Progenitor cell of endocrine pancreas (in vitro differentiated cells): ENCODE data around the gene MYO1G. TPM values are rescaled to one million over a fixed set of nuclear protein-coding genes. Genes with fewer than 3 reads are reported as not detected.
A peak's percentile ranks its signal among the peaks of the same experiment; 100 is the strongest.

Experiments used
- DNase-seq: peaks from one replicate; pipeline ENCODE4 v3.0.0; 2021; ENCODE audit warnings: low spot score; ENCODE audit not compliant: unreplicated experiment
- H3K27ac Mint-ChIP-seq: 2 replicates; pipeline ENCODE4 v1.8.0; 2021; ENCODE audit warnings: mild to moderate bottlenecking, moderate library complexity, mixed read lengths
- H3K27me3 Mint-ChIP-seq: 2 replicates; pipeline ENCODE4 v1.8.0; 2021; ENCODE audit warnings: mixed read lengths
- H3K36me3 Mint-ChIP-seq: 2 replicates; pipeline ENCODE4 v1.8.0; 2022; ENCODE audit warnings: mixed read lengths; ENCODE audit not compliant: insufficient read depth
- H3K4me1 Mint-ChIP-seq: 2 replicates; pipeline ENCODE4 v1.8.0; 2021; ENCODE audit warnings: low read depth, mixed read lengths
- H3K4me3 Mint-ChIP-seq: 2 replicates; pipeline ENCODE4 v1.8.0; 2021; ENCODE audit warnings: low read depth, mild to moderate bottlenecking, moderate library complexity, mixed read lengths
- H3K9me3 Mint-ChIP-seq: 2 replicates; pipeline ENCODE4 v1.8.0; 2021; ENCODE audit warnings: low read depth, mixed read lengths
- total RNA-seq: library from RNA; stranded (reverse); gene quantifications from 2 replicates; pipeline ENCODE4 v1.2.1, GENCODE V29; 2021
- TF ChIP-seq, protein P1 (sequence below): fragments of 200-600 bp; sonication (generic); IDR thresholded peaks from one replicate; pipeline ENCODE4 v1.5.0; 2021; ENCODE audit warnings: antibody characterized with exemption, mild to moderate bottlenecking; ENCODE audit not compliant: unreplicated experiment

The MYO1G gene
- total RNA-seq, 1 donor from 2014 or later: 0.67 TPM

DNA sequence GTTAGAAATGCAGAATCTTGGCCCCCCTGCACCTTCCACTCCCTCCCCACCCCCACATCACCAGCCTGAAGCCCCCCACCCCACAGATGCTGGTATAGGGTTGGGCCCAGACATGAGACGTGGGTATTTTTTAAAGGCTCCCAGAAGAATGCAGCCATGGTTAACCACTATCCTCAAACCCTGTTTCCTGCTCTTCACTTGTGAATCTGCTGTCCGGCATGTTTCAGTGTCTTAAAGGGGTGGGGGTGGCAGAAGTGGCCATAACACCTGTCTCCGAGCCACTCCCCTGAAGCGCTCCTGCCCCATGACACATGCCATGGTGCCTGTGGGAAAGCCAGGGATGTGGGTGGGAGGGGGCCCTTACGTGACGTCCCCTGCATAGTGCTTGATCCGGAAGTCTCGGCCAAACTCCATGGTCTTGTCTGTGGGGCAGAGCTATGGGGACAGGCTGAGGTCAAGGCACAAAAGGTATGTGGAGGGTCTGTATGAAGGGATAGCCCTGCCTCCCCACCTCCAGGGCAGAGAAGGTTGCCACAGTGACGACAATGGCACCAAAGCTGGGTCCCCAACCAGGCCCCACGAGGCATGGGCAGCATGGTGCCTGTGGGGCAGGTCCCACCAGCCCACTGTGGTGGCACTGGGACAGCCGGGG lies 9.6 kb downstream of the MYO1G start:
- H3K4me3 Mint-ChIP-seq: no peak overlapping the region
- H3K27me3 Mint-ChIP-seq: no peaks in the 10 kb centered on the region
- no peak overlapping the region for H3K27ac Mint-ChIP-seq
- TF ChIP-seq, protein P1, sequence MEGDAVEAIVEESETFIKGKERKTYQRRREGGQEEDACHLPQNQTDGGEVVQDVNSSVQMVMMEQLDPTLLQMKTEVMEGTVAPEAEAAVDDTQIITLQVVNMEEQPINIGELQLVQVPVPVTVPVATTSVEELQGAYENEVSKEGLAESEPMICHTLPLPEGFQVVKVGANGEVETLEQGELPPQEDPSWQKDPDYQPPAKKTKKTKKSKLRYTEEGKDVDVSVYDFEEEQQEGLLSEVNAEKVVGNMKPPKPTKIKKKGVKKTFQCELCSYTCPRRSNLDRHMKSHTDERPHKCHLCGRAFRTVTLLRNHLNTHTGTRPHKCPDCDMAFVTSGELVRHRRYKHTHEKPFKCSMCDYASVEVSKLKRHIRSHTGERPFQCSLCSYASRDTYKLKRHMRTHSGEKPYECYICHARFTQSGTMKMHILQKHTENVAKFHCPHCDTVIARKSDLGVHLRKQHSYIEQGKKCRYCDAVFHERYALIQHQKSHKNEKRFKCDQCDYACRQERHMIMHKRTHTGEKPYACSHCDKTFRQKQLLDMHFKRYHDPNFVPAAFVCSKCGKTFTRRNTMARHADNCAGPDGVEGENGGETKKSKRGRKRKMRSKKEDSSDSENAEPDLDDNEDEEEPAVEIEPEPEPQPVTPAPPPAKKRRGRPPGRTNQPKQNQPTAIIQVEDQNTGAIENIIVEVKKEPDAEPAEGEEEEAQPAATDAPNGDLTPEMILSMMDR: no peak
- peaks cover 6% of the 10 kb centered on the region for H3K4me1 Mint-ChIP-seq
- no peaks in the 10 kb centered on the region for H3K36me3 Mint-ChIP-seq
- H3K9me3 Mint-ChIP-seq: no peaks in the 10 kb centered on the region
- DNase-seq: no peak

DNA sequence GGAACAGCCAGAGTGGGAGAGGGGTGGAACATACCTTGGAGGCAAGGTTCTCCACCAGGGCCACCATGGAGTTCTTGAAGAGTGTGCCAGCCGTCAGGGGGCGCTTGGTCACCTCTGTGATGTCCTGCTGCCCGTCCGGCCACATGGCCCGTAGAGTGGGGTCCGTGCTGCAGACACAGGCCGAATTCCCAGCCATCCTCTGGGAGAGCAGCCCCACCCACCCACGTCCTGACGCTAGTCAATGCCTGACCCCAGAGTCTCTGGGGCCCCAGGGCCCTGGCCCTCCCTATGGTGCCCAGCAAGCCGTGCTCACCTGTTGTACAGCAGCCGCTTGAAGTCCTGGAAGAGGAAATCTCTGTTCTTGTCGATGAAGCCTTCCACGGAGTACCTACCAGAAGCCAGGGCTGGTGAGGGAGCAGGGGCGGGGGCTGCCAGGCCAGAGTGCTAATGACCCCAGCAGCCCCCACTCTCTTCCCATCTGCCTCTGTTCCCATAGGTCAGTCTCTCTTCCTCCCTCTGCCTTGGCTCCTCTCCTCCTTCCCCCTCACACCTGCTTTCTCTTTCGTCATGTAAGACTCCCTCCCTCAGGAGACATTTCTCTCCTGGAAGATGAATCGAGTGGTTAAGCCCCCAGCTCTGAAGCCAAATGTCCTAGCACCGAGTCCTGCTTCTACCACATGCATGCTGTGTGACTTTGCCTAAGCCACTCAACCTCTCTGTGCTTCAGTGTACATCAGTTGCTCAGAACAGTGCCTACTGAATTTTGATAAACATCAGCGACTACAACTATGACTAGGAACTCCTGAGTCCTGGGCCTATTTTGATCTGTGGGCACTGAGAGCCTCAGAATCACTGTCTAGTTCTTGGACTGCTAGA lies 11.0 kb downstream of the MYO1G start:
- DNase-seq: no peak
- H3K4me1 Mint-ChIP-seq: peaks cover 6% of the 10 kb centered on the region
- TF ChIP-seq, protein P1: peak; percentile 53
- peaks cover 3% of the 10 kb centered on the region for H3K27me3 Mint-ChIP-seq
- H3K27ac Mint-ChIP-seq: no peak overlapping the region
- no peaks in the 10 kb centered on the region for H3K9me3 Mint-ChIP-seq
- no peak overlapping the region for H3K4me3 Mint-ChIP-seq
- H3K36me3 Mint-ChIP-seq: no peaks in the 10 kb centered on the region

DNA sequence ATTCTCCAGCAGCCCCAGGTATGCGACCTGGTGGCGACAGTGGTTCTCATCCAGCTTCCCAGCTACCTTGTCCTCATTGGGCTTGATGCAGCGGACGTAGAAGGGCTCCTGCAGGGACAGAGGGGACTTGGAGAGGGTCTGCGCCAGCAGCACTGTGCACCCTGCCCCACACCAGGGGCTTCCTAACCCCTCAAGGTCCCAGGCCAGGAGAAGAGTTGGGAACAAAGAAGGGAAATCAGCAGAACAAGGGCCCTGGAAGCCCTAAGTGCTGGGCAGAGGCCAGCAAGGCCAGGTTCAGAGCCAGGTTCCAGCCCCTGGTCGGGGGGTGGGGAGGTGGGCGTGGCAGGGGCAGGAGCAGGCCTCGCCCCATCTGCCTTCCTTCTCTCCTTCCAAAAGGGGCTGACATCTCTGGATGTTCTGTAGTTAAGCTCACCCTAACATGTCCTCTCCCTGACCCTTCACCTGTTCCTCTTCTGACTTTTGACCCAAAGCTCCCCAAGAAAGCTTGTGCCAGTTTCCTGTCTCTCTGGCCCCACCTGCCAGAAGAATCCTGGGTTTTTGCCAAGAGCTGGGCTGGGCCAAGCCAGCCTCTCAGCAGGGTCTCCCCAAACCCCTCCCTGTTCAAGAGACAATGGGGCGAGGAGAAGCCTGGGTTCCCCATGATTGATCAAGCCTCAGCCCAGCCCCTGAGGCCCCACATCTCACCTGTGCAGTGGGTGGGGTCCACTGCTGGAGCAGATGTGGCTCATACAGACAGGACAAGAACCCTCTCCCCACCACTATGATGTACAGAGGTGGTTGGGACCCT lies 11.9 kb downstream of the MYO1G start:
- Mint-ChIP-seq H3K4me3 (no peak overlapping the region), H3K4me1 (peaks cover 3% of the 10 kb centered on the region), H3K36me3 (no peaks in the 10 kb centered on the region), H3K27me3 (peaks cover 3% of the 10 kb centered on the region), H3K9me3 (no peaks in the 10 kb centered on the region), H3K27ac (no peak overlapping the region)
- TF ChIP-seq, protein P1: no peak
- no peak for DNase-seq

DNA sequence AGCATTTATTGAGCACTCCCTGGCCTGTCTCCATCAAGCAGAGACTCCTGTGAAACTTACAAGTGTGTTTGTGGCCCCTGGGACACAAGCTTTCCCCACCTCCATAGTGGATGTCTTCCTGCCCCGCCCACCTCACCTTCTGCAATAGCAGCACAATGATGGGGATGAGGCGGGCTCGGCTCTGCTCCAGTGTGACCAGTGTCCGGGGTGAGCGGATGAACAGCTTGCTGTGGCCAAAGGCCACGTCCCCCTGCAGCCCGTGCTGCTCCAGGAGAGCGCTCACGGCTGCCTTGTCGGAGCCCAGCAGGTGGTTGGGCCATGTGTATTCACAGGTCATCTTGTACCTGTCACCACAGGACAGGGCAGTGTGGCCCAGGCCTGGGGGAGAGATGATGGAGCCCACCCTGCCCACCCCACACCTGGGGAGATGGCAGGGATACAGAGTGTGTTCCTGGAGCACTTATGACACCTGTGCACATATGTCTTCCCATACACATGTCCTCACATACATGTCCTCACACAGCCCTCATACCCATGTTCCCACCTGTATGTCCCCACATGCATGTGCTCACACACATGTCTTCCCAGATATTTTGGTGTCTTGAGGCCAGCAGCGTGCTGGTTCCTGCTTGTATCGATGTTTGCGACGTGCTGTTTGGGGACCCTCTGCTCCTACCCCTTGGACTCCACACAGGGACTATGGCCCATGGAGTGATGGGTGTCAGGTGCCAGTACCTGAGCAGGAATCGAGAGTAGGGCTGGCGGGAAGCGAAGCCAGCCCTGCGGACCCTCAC lies 12.7 kb downstream of the MYO1G start:
- Mint-ChIP-seq H3K36me3 (no peaks in the 10 kb centered on the region), H3K4me1 (no peaks in the 10 kb centered on the region), H3K4me3 (no peak overlapping the region), H3K27ac (no peak overlapping the region), H3K9me3 (no peaks in the 10 kb centered on the region), H3K27me3 (peaks cover 3% of the 10 kb centered on the region)
- TF ChIP-seq, protein P1: no peak
- no peak for DNase-seq
